Loucy (cell line): ENCODE measurements around the gene GATB.

Source experiments
- CTCF ChIP-seq: fragments of 200-600 bp; sonication (generic); conservative IDR thresholded peaks from 2 replicates; pipeline ENCODE4 v1.5.1; 2014; ENCODE audit warnings: mild to moderate bottlenecking, antibody characterized with exemption, low read length
- EZH2phosphoT487 ChIP-seq: fragments of 200-600 bp; IDR thresholded peaks from 2 replicates; pipeline ENCODE4 v1.6.1; 2018; ENCODE audit warnings: antibody characterized with exemption, mild to moderate bottlenecking, moderate library complexity, borderline replicate concordance

- no peak for TF ChIP-seq CTCF
- no peak for TF ChIP-seq EZH2phosphoT487
These were observed 52.7 kb downstream of the GATB start for GRCh38 chr4:151708100-151708499.
